ENCODE data around the gene TP53TG5.

TP53TG5 gene

GRCh38 chr20:45338121-45339030, 39.7 kb downstream of the TP53TG5 start:
- no peak overlapping the region for H3K27ac ChIP-seq
- TF ChIP-seq FOXP2 (optimal IDR thresholded peaks at IDR 0.05; ENCODE audit: control extremely low read depth, extremely low read length, insufficient read depth) (no peak), POLR2AphosphoS5 (IDR thresholded peaks at IDR 0.05; ENCODE audit: borderline replicate concordance, low read depth, low read length) (no peak), EZH2 (IDR thresholded peaks at IDR 0.05) (no peak)
- no peak for DNase-seq (ENCODE audit: low read depth, low spot score)
- no peaks in the 10 kb centered on the region for H3K9me3 ChIP-seq (ENCODE audit: low read depth, low read length)
- H3K4me3 ChIP-seq: no peak overlapping the region
- H3K9ac ChIP-seq (ENCODE audit: insufficient read length): no peak overlapping the region
- no peaks in the 10 kb centered on the region for H3K36me3 ChIP-seq (ENCODE audit: insufficient read depth, low read length)

- Histone ChIP-seq H3K9me3 (ENCODE audit: low read depth, low read length) (no peaks in the 10 kb centered on the region), H3K27ac (no peak overlapping the region), H3K4me3 (no peak overlapping the region), H3K9ac (ENCODE audit: insufficient read length) (no peak overlapping the region), H3K36me3 (ENCODE audit: insufficient read depth, low read length) (no peaks in the 10 kb centered on the region; the same call in 1 of the 2 replicates)
- TF ChIP-seq FOXP2 (optimal IDR thresholded peaks at IDR 0.05; ENCODE audit: control extremely low read depth, extremely low read length, insufficient read depth) (no peak), EZH2 (IDR thresholded peaks at IDR 0.05) (no peak), POLR2AphosphoS5 (IDR thresholded peaks at IDR 0.05; ENCODE audit: borderline replicate concordance, low read depth, low read length) (no peak)
- DNase-seq (ENCODE audit: low read depth, low spot score): no peak
These were observed 40.6 kb downstream of the TP53TG5 start for GRCh38 chr20:45337367-45338120.

- no peak for DNase-seq (ENCODE audit: low read depth, low spot score)
- H3K9ac ChIP-seq (ENCODE audit: insufficient read length): no peak overlapping the region
- H3K27ac ChIP-seq: no peak overlapping the region
- H3K9me3 ChIP-seq (ENCODE audit: low read depth, low read length): no peaks in the 10 kb centered on the region
- TF ChIP-seq EZH2 (IDR thresholded peaks at IDR 0.05) (no peak), POLR2AphosphoS5 (IDR thresholded peaks at IDR 0.05; ENCODE audit: borderline replicate concordance, low read depth, low read length) (no peak), FOXP2 (optimal IDR thresholded peaks at IDR 0.05; ENCODE audit: control extremely low read depth, extremely low read length, insufficient read depth) (no peak)
- no peaks in the 10 kb centered on the region; the same call in 1 of the 2 replicates for H3K36me3 ChIP-seq (ENCODE audit: insufficient read depth, low read length)
- H3K4me3 ChIP-seq: no peak overlapping the region
These were observed 41.4 kb downstream of the TP53TG5 start for GRCh38 chr20:45336530-45337366.

- Histone ChIP-seq H3K9me3 (ENCODE audit: low read depth, low read length) (no peaks in the 10 kb centered on the region), H3K9ac (ENCODE audit: insufficient read length) (no peak overlapping the region), H3K4me3 (no peak overlapping the region), H3K36me3 (ENCODE audit: insufficient read depth, low read length) (peaks cover 14% of the 10 kb centered on the region; the same call in 1 of the 2 replicates), H3K27ac (no peak overlapping the region)
- no peak for DNase-seq (ENCODE audit: low read depth, low spot score)
- TF ChIP-seq EZH2 (IDR thresholded peaks at IDR 0.05) (no peak), POLR2AphosphoS5 (IDR thresholded peaks at IDR 0.05; ENCODE audit: borderline replicate concordance, low read depth, low read length) (no peak), FOXP2 (optimal IDR thresholded peaks at IDR 0.05; ENCODE audit: control extremely low read depth, extremely low read length, insufficient read depth) (no peak)
These were observed 47.6 kb downstream of the TP53TG5 start for GRCh38 chr20:45330476-45330875.

- DNase-seq (ENCODE audit: low read depth, low spot score): no peak
- H3K9me3 ChIP-seq (ENCODE audit: low read depth, low read length): no peaks in the 10 kb centered on the region
- no peak overlapping the region for H3K4me3 ChIP-seq
- peaks cover 14% of the 10 kb centered on the region; the same call in 1 of the 2 replicates for H3K36me3 ChIP-seq (ENCODE audit: insufficient read depth, low read length)
- no peak overlapping the region for H3K9ac ChIP-seq (ENCODE audit: insufficient read length)
- TF ChIP-seq POLR2AphosphoS5 (IDR thresholded peaks at IDR 0.05; ENCODE audit: borderline replicate concordance, low read depth, low read length) (no peak), FOXP2 (optimal IDR thresholded peaks at IDR 0.05; ENCODE audit: control extremely low read depth, extremely low read length, insufficient read depth) (no peak), EZH2 (IDR thresholded peaks at IDR 0.05) (no peak)
- no peak overlapping the region for H3K27ac ChIP-seq
These were observed 48.4 kb downstream of the TP53TG5 start for GRCh38 chr20:45329497-45330319.

GRCh38 chr20:45328451-45328850, 49.7 kb downstream of the TP53TG5 start:
- Histone ChIP-seq H3K36me3 (ENCODE audit: insufficient read depth, low read length) (peaks cover 14% of the 10 kb centered on the region; the same call in 1 of the 2 replicates), H3K9me3 (ENCODE audit: low read depth, low read length) (no peaks in the 10 kb centered on the region), H3K9ac (ENCODE audit: insufficient read length) (no peak overlapping the region), H3K27ac (no peak overlapping the region), H3K4me3 (no peak overlapping the region)
- TF ChIP-seq FOXP2 (optimal IDR thresholded peaks at IDR 0.05; ENCODE audit: control extremely low read depth, extremely low read length, insufficient read depth) (no peak), POLR2AphosphoS5 (IDR thresholded peaks at IDR 0.05; ENCODE audit: borderline replicate concordance, low read depth, low read length) (no peak), EZH2 (IDR thresholded peaks at IDR 0.05) (no peak)
- no peak for DNase-seq (ENCODE audit: low read depth, low spot score)

GRCh38 chr20:45325371-45325770, 52.8 kb downstream of the TP53TG5 start:
- no peak overlapping the region for H3K9ac ChIP-seq (ENCODE audit: insufficient read length)
- peaks cover 10% of the 10 kb centered on the region; the same call in 1 of the 2 replicates for H3K36me3 ChIP-seq (ENCODE audit: insufficient read depth, low read length)
- H3K4me3 ChIP-seq: no peak overlapping the region
- H3K9me3 ChIP-seq (ENCODE audit: low read depth, low read length): no peaks in the 10 kb centered on the region
- no peak for DNase-seq (ENCODE audit: low read depth, low spot score)
- no peak overlapping the region for H3K27ac ChIP-seq
- no peak for TF ChIP-seq FOXP2 (optimal IDR thresholded peaks at IDR 0.05; ENCODE audit: control extremely low read depth, extremely low read length, insufficient read depth)
- TF ChIP-seq POLR2AphosphoS5 (IDR thresholded peaks at IDR 0.05; ENCODE audit: borderline replicate concordance, low read depth, low read length): no peak
- TF ChIP-seq EZH2 (IDR thresholded peaks at IDR 0.05): no peak
